Endothelial cell of umbilical vein (primary cell): Measurements from ENCODE around the gene KATNB1. TPM values are rescaled to one million over a fixed set of nuclear protein-coding genes. Genes with fewer than 3 reads are reported as not detected.

Experiments used
- BruUV-seq: library from RNA; stranded (reverse); fragments of 400-500 nt; replicated peaks from 2 replicates; lab custom pipeline; 2021; lab: Mats Ljungman, UMichigan
- CTCF ChIA-PET: fragments of 300-600, 350-600 bp; sonication (Branson Sonifier 250); formaldehyde crosslinking; loops from one replicate; lab custom pipeline; 2021; ENCODE audit warnings: antibody characterized with exemption, inconsistent platforms; lab: Charles Lee
- POLR2A ChIA-PET: fragments of 300-600, 350-600 bp; sonication (Branson Sonifier 250); formaldehyde crosslinking; loops from one replicate; lab custom pipeline; 2021; ENCODE audit warnings: antibody characterized with exemption, inconsistent platforms; lab: Charles Lee
- DNase-seq: peaks from one replicate; pipeline ENCODE4 v3.0.0-alpha.2; 2011; ENCODE audit warnings: low read depth, low spot score
- FAIRE-seq: peaks from 2 replicates; lab custom pipeline; 2011; peaks lifted over from hg19 to GRCh38; lab: Jason Lieb, UNC
- H2AFZ ChIP-seq: 2 replicates; pipeline ENCODE4 v1.6.0; 2012; ENCODE audit warnings: low read depth, low read length, control low read depth, inconsistent platforms
- H3K27ac ChIP-seq: 2 replicates; pipeline ENCODE4 v1.5.1; 2011; ENCODE audit warnings: low read depth, mild to moderate bottlenecking, control low read depth, low read length, moderate library complexity; ENCODE audit not compliant: insufficient read depth
- H3K27me3 ChIP-seq, 2 experiments: 2 replicates each; pipeline versions ENCODE4 v1.6.0 to v1.6.1; 2011; ENCODE audit warnings: low read length in 2 of 2, mixed read lengths in 1 of 2; ENCODE audit not compliant: control insufficient read depth in 2 of 2, insufficient read depth in 2 of 2
- H3K36me3 ChIP-seq, 2 experiments: 2 replicates in 1 of 2; 3 replicates in 1 of 2; pipeline ENCODE4 v1.5.1; 2011; ENCODE audit warnings: low read length in 2 of 2, mild to moderate bottlenecking in 1 of 2, moderate library complexity in 1 of 2; ENCODE audit not compliant: control insufficient read depth in 2 of 2, insufficient read depth in 2 of 2; ENCODE audit errors: extremely low read depth in 1 of 2
- H3K4me1 ChIP-seq: 3 replicates; pipeline ENCODE4 v1.5.1; 2011; ENCODE audit warnings: mild to moderate bottlenecking, low read length; ENCODE audit not compliant: control insufficient read depth, insufficient read depth; ENCODE audit errors: extremely low read depth
- H3K4me2 ChIP-seq: 2 replicates; pipeline ENCODE4 v1.6.1; 2011; ENCODE audit warnings: low read length, control low read depth, mixed read lengths; ENCODE audit not compliant: insufficient read depth
- H3K4me3 ChIP-seq, 3 experiments: fragments of 200-600 bp in 1 of 3; sonication (generic), shearing (Covaris generic) in 1 of 3; replicated peaks in 1 of 3; 2 replicates each; pipeline ENCODE4 v1.5.1; 2011 to 2016; ENCODE audit warnings: control low read depth in 3 of 3, low read length in 3 of 3, mild to moderate bottlenecking in 2 of 3, inconsistent platforms in 1 of 3, low read depth in 1 of 3, moderate library complexity in 1 of 3; ENCODE audit not compliant: insufficient read depth in 1 of 3
- H3K79me2 ChIP-seq: 2 replicates; pipeline ENCODE4 v1.6.0; 2012; ENCODE audit warnings: low read length, inconsistent platforms; ENCODE audit not compliant: control insufficient read depth, insufficient read depth
- H3K9ac ChIP-seq: replicated peaks from 2 replicates; pipeline ENCODE3; 2011; ENCODE audit warnings: low read length, control low read depth; ENCODE audit not compliant: insufficient read depth; ENCODE audit errors: extremely low read depth
- H3K9me1 ChIP-seq: replicated peaks from 3 replicates; pipeline ENCODE4 v1.6.0; 2011; ENCODE audit warnings: mild to moderate bottlenecking, low read length; ENCODE audit not compliant: control insufficient read depth, insufficient read depth; ENCODE audit errors: extremely low read depth
- H3K9me3 ChIP-seq: replicated peaks from 2 replicates; pipeline ENCODE4 v1.5.1; 2012; ENCODE audit warnings: low read length, inconsistent platforms; ENCODE audit not compliant: control insufficient read depth, insufficient read depth
- H4K20me1 ChIP-seq: replicated peaks from 2 replicates; pipeline ENCODE3; 2011; ENCODE audit warnings: mild to moderate bottlenecking, low read length; ENCODE audit not compliant: control insufficient read depth, insufficient read depth; ENCODE audit errors: extremely low read depth
- CTCF ChIP-seq, 2 donors: IDR thresholded peaks; 1 replicate in 1 of 2; 2 replicates in 1 of 2; pipeline ENCODE4 v1.5.1; 2011; ENCODE audit warnings: low read length in 2 of 2, mild to moderate bottlenecking in 2 of 2, moderate library complexity in 2 of 2, control low read depth in 1 of 2, inconsistent platforms in 1 of 2, low read depth in 1 of 2; ENCODE audit not compliant: insufficient read depth in 1 of 2; ENCODE audit errors: extremely low read depth in 1 of 2
- EZH2 ChIP-seq: IDR thresholded peaks from 2 replicates; pipeline ENCODE4 v1.6.1; 2012; ENCODE audit warnings: borderline replicate concordance, low read depth, mild to moderate bottlenecking, moderate library complexity, low read length, inconsistent platforms; ENCODE audit not compliant: severe bottlenecking
- FOS ChIP-seq: IDR thresholded peaks from 2 replicates; pipeline ENCODE4 v1.6.1; 2011; ENCODE audit warnings: mild to moderate bottlenecking, low read length, moderate library complexity, borderline replicate concordance; ENCODE audit not compliant: insufficient read depth
- GATA2 ChIP-seq: IDR thresholded peaks from 2 replicates; pipeline ENCODE4 v1.7.0; 2011; ENCODE audit warnings: low read depth, mild to moderate bottlenecking, moderate library complexity, mixed read lengths, low read length; ENCODE audit not compliant: insufficient read length, insufficient read depth
- JUN ChIP-seq: IDR thresholded peaks from 2 replicates; pipeline ENCODE4 v1.6.1; 2011; ENCODE audit warnings: borderline replicate concordance, low read depth; ENCODE audit not compliant: insufficient read length, insufficient read depth
- MYC ChIP-seq: IDR thresholded peaks from one replicate; pipeline ENCODE4 v1.6.1; 2011; ENCODE audit warnings: mild to moderate bottlenecking, low read depth, low read length
- POLR2A ChIP-seq: IDR thresholded peaks from 2 replicates; pipeline ENCODE4 v1.6.1; 2012; ENCODE audit warnings: low read depth, mild to moderate bottlenecking, control low read depth, low read length
- POLR2AphosphoS5 ChIP-seq: IDR thresholded peaks from 2 replicates; pipeline ENCODE4 v1.6.1; 2012; ENCODE audit warnings: low read depth, mild to moderate bottlenecking, control low read depth, low read length, moderate library complexity; ENCODE audit not compliant: insufficient read depth
- dilution Hi-C: fragments of 300-500 bp; cut with MboI; formaldehyde crosslinking; loops from one replicate; pipeline ENCODE4 v1.15.0; 2019; ENCODE audit warnings: low sequenced_read_pairs; ENCODE audit not compliant: extremely low pct_ligation_motif_present
- intact Hi-C: fragments of 100-400 bp; cut with micrococcal nuclease; formaldehyde crosslinking; loops from one replicate; pipeline ENCODE4 v1.10.0; 2022
- polyA plus RNA-seq, 4 experiments: library from polyadenylated mRNA; depleted of rRNA in 3 of 4; stranded (reverse) in 3 of 4; unstranded in 1 of 4; fragments of >200 nt; gene quantifications; 2 replicates each; pipeline versions ENCODE4 v1.2.1 to v1.2.3, GENCODE V29; 2011 to 2012; ENCODE audit warnings: missing spikeins in 1 of 4
- total RNA-seq: library from RNA; stranded (reverse); gene quantifications from 2 replicates; pipeline ENCODE4 v1.2.3, GENCODE V29; 2021

KATNB1 gene
- total and polyA plus RNA-seq, 2 donors (not counting 3 experiments of a cell fraction or from before 2014, with no cell fraction given), result 25.9 to 35.9 TPM

- CTCF ChIA-PET, result no interaction called here
- DNase-seq (no peak), FAIRE-seq (no peak)
- no peaks in the 10 kb centered on the region for H3K4me1 ChIP-seq
- TF ChIP-seq CTCF (IDR thresholded peaks at IDR 0.05; ENCODE audit: extremely low read depth in 1 of 2, insufficient read depth in 1 of 2, low read depth in 1 of 2, low read length in 2 of 2), result no peak
- TF ChIP-seq POLR2A, result no peak
- no peak for TF ChIP-seq JUN
- no peak for TF ChIP-seq MYC
- TF ChIP-seq EZH2, result no peak
- no peak for TF ChIP-seq GATA2
- no peaks in the 10 kb centered on the region for H3K36me3 ChIP-seq
- H3K9me1 ChIP-seq, result no peaks in the 10 kb centered on the region
- dilution Hi-C loops (no loop called here), intact Hi-C loops (no loop called here)
- no peaks in the 10 kb centered on the region for H3K9me3 ChIP-seq
- no peak overlapping the region for H3K27ac ChIP-seq
- H3K79me2 ChIP-seq, result no peaks in the 10 kb centered on the region
- H4K20me1 ChIP-seq, result no peaks in the 10 kb centered on the region
- BruUV-seq, result no TSS peak
- H3K9ac ChIP-seq, result no peak overlapping the region
- H3K27me3 ChIP-seq, result peaks cover 2 to 5% of the 10 kb centered on the region in 2 experiments
- no peak overlapping the region for H3K4me2 ChIP-seq
- POLR2A ChIA-PET, result no interaction called here
- no peak overlapping the region for H2AFZ ChIP-seq
- no peak overlapping the region for H3K4me3 ChIP-seq
Measured at GRCh38 chr16:57695680-57696069, 39.9 kb upstream of the KATNB1 start.

- Histone ChIP-seq H3K36me3 (no peaks in the 10 kb centered on the region), H3K4me1 (no peaks in the 10 kb centered on the region), H3K27ac (no peak overlapping the region), H3K9me3 (no peaks in the 10 kb centered on the region), H3K27me3 (peaks cover 2 to 3% of the 10 kb centered on the region in 2 experiments), H3K79me2 (no peaks in the 10 kb centered on the region), H2AFZ (no peak overlapping the region), H3K9me1 (no peaks in the 10 kb centered on the region), H3K9ac (no peak overlapping the region), H3K4me3 (no peak overlapping the region), H3K4me2 (no peak overlapping the region), H4K20me1 (no peaks in the 10 kb centered on the region)
- DNase-seq (no peak), FAIRE-seq (no peak)
- intact Hi-C loops (no loop called here), dilution Hi-C loops (no loop called here)
- ChIA-PET POLR2A (no interaction called here), CTCF (no interaction called here)
- BruUV-seq, result no TSS peak
- TF ChIP-seq EZH2 (no peak), POLR2A (no peak), CTCF (IDR thresholded peaks at IDR 0.05; ENCODE audit: extremely low read depth in 1 of 2, insufficient read depth in 1 of 2, low read depth in 1 of 2, low read length in 2 of 2) (no peak), JUN (no peak), GATA2 (no peak), MYC (no peak), FOS (no peak), POLR2AphosphoS5 (no peak)
Measured at GRCh38 chr16:57696240-57696639, 39.3 kb upstream of the KATNB1 start.
